ENCODE data around the gene B4GALT5.
"Not testable (repeated sequence)": the region's sequence is repeated elsewhere in the genome, so short reads cannot be mapped to it uniquely, and the experiment has no call there.

The B4GALT5 gene

GRCh38 chr20:49637046-49637637 lies 76.5 kb downstream of the B4GALT5 start:
- H3K36me3 Mint-ChIP-seq (ENCODE audit: low read depth): peaks cover 46% of the 10 kb centered on the region
- DNase-seq (ENCODE audit: low spot score): no peak
- H3K4me1 Mint-ChIP-seq (ENCODE audit: low read depth): peaks cover 10% of the 10 kb centered on the region
- H3K27me3 Mint-ChIP-seq (ENCODE audit: low read depth): no peaks in the 10 kb centered on the region
- no peak overlapping the region for H3K4me3 Mint-ChIP-seq
- no peak overlapping the region for H3K27ac Mint-ChIP-seq
- no peaks in the 10 kb centered on the region for H3K9me3 Mint-ChIP-seq

GRCh38 chr20:49636447-49636846 lies 77.2 kb downstream of the B4GALT5 start:
- Mint-ChIP-seq H3K36me3 (ENCODE audit: low read depth) (peaks cover 42% of the 10 kb centered on the region), H3K9me3 (no peaks in the 10 kb centered on the region), H3K4me3 (no peak overlapping the region), H3K4me1 (ENCODE audit: low read depth) (peaks cover 6% of the 10 kb centered on the region), H3K27ac (no peak overlapping the region), H3K27me3 (ENCODE audit: low read depth) (no peaks in the 10 kb centered on the region)
- DNase-seq (ENCODE audit: low spot score): no peak

GRCh38 chr20:49635866-49636265 lies 77.8 kb downstream of the B4GALT5 start:
- Mint-ChIP-seq H3K36me3 (ENCODE audit: low read depth) (peaks cover 37% of the 10 kb centered on the region), H3K4me1 (ENCODE audit: low read depth) (peaks cover 3% of the 10 kb centered on the region), H3K4me3 (no peak overlapping the region), H3K9me3 (no peaks in the 10 kb centered on the region), H3K27me3 (ENCODE audit: low read depth) (no peaks in the 10 kb centered on the region), H3K27ac (no peak overlapping the region)
- no peak for DNase-seq (ENCODE audit: low spot score)

GRCh38 chr20:49635166-49635565 lies 78.5 kb downstream of the B4GALT5 start:
- Mint-ChIP-seq H3K27ac (no peak overlapping the region), H3K36me3 (ENCODE audit: low read depth) (peaks cover 33% of the 10 kb centered on the region), H3K4me1 (ENCODE audit: low read depth) (peaks cover 3% of the 10 kb centered on the region), H3K27me3 (ENCODE audit: low read depth) (no peaks in the 10 kb centered on the region), H3K9me3 (no peaks in the 10 kb centered on the region), H3K4me3 (no peak overlapping the region)
- DNase-seq (ENCODE audit: low spot score): no peak

GRCh38 chr20:49634116-49634515 lies 79.6 kb downstream of the B4GALT5 start:
- Mint-ChIP-seq H3K27ac (no peak overlapping the region), H3K4me1 (ENCODE audit: low read depth) (peaks cover 3% of the 10 kb centered on the region), H3K4me3 (no peak overlapping the region), H3K27me3 (ENCODE audit: low read depth) (no peaks in the 10 kb centered on the region), H3K9me3 (no peaks in the 10 kb centered on the region), H3K36me3 (ENCODE audit: low read depth) (peaks cover 30% of the 10 kb centered on the region)
- DNase-seq (ENCODE audit: low spot score): no peak

- no peaks in the 10 kb centered on the region for H3K27me3 Mint-ChIP-seq (ENCODE audit: low read depth)
- peaks cover 3% of the 10 kb centered on the region for H3K4me1 Mint-ChIP-seq (ENCODE audit: low read depth)
- H3K9me3 Mint-ChIP-seq: peaks cover 1% of the 10 kb centered on the region
- no peak for DNase-seq (ENCODE audit: low spot score)
- peaks cover 29% of the 10 kb centered on the region for H3K36me3 Mint-ChIP-seq (ENCODE audit: low read depth)
- no peak overlapping the region for H3K27ac Mint-ChIP-seq
- H3K4me3 Mint-ChIP-seq: no peak overlapping the region
Observed at GRCh38 chr20:49633643-49634042, 80.0 kb downstream of the B4GALT5 start.

GRCh38 chr20:49633023-49633422 lies 80.7 kb downstream of the B4GALT5 start:
- H3K9me3 Mint-ChIP-seq: peaks cover 4% of the 10 kb centered on the region
- no peak overlapping the region for H3K27ac Mint-ChIP-seq
- H3K4me3 Mint-ChIP-seq: no peak overlapping the region
- H3K4me1 Mint-ChIP-seq (ENCODE audit: low read depth): peaks cover 3% of the 10 kb centered on the region
- H3K27me3 Mint-ChIP-seq (ENCODE audit: low read depth): no peaks in the 10 kb centered on the region
- peaks cover 29% of the 10 kb centered on the region for H3K36me3 Mint-ChIP-seq (ENCODE audit: low read depth)
- DNase-seq (ENCODE audit: low spot score): no peak

GRCh38 chr20:49631856-49632418 lies 81.7 kb downstream of the B4GALT5 start:
- Mint-ChIP-seq H3K9me3 (peaks cover 4% of the 10 kb centered on the region), H3K4me3 (no peak overlapping the region), H3K27ac (peak overlapping the region; percentile 60)

GRCh38 chr20:49631061-49631716 lies 82.5 kb downstream of the B4GALT5 start:
- DNase-seq (ENCODE audit: low spot score): no peak
- Mint-ChIP-seq H3K4me1 (ENCODE audit: low read depth) (peaks cover 6% of the 10 kb centered on the region), H3K27ac (peak overlapping the region; percentile 60), H3K36me3 (ENCODE audit: low read depth) (peaks cover 23% of the 10 kb centered on the region), H3K9me3 (peaks cover 4% of the 10 kb centered on the region), H3K4me3 (no peak overlapping the region), H3K27me3 (ENCODE audit: low read depth) (no peaks in the 10 kb centered on the region)

More at GRCh38 chr20:49631856-49632418, 81.7 kb downstream of the B4GALT5 start:
- Mint-ChIP-seq H3K4me1 (ENCODE audit: low read depth) (peaks cover 6% of the 10 kb centered on the region), H3K36me3 (ENCODE audit: low read depth) (peaks cover 27% of the 10 kb centered on the region), H3K27me3 (ENCODE audit: low read depth) (no peaks in the 10 kb centered on the region)
- no peak for DNase-seq (ENCODE audit: low spot score)

GRCh38 chr20:49630396-49630951 lies 83.2 kb downstream of the B4GALT5 start:
- Mint-ChIP-seq H3K27ac (no peak overlapping the region), H3K4me1 (ENCODE audit: low read depth) (peaks cover 6% of the 10 kb centered on the region), H3K4me3 (no peak overlapping the region), H3K27me3 (ENCODE audit: low read depth) (no peaks in the 10 kb centered on the region), H3K9me3 (peaks cover 4% of the 10 kb centered on the region), H3K36me3 (ENCODE audit: low read depth) (peaks cover 17% of the 10 kb centered on the region)
- DNase-seq (ENCODE audit: low spot score): no peak

- Mint-ChIP-seq H3K4me3 (no peak overlapping the region), H3K36me3 (ENCODE audit: low read depth) (peaks cover 17% of the 10 kb centered on the region), H3K4me1 (ENCODE audit: low read depth) (peaks cover 6% of the 10 kb centered on the region), H3K27ac (no peak overlapping the region), H3K27me3 (ENCODE audit: low read depth) (no peaks in the 10 kb centered on the region), H3K9me3 (peaks cover 4% of the 10 kb centered on the region)
- no peak for DNase-seq (ENCODE audit: low spot score)
Observed at GRCh38 chr20:49629606-49630005, 84.1 kb downstream of the B4GALT5 start.

GRCh38 chr20:49628280-49628679 lies 85.4 kb downstream of the B4GALT5 start:
- H3K27ac Mint-ChIP-seq; DNase-seq (ENCODE audit: low spot score); H3K36me3 Mint-ChIP-seq (ENCODE audit: low read depth); H3K27me3 Mint-ChIP-seq (ENCODE audit: low read depth); H3K4me1 Mint-ChIP-seq (ENCODE audit: low read depth); H3K4me3 Mint-ChIP-seq; H3K9me3 Mint-ChIP-seq: not testable (repeated sequence)

GRCh38 chr20:49627329-49627761 lies 86.3 kb downstream of the B4GALT5 start:
- peaks cover 6% of the 10 kb centered on the region for H3K36me3 Mint-ChIP-seq (ENCODE audit: low read depth)
- no peak for DNase-seq (ENCODE audit: low spot score)
- peaks cover 4% of the 10 kb centered on the region for H3K9me3 Mint-ChIP-seq
- H3K27me3 Mint-ChIP-seq (ENCODE audit: low read depth): no peaks in the 10 kb centered on the region
- H3K4me3 Mint-ChIP-seq: no peak overlapping the region
- H3K4me1 Mint-ChIP-seq (ENCODE audit: low read depth): peaks cover 6% of the 10 kb centered on the region
- no peak overlapping the region for H3K27ac Mint-ChIP-seq

GRCh38 chr20:49624988-49625387 lies 88.7 kb downstream of the B4GALT5 start:
- not testable (repeated sequence) for H3K27me3 Mint-ChIP-seq (ENCODE audit: low read depth); DNase-seq (ENCODE audit: low spot score); H3K4me1 Mint-ChIP-seq (ENCODE audit: low read depth); H3K27ac Mint-ChIP-seq; H3K4me3 Mint-ChIP-seq
- Mint-ChIP-seq H3K36me3 (ENCODE audit: low read depth) (peaks cover 13% of the 10 kb centered on the region), H3K9me3 (peaks cover 12% of the 10 kb centered on the region)

Data from T-helper 2 cell treated with Interferon-gamma antibody and Interleukin-4, amounts not matched to agents 5 μg/mL and 100 μg/mL, for 36 hours (primary cell).